Panc1 (cell line): ENCODE results near the gene ARHGAP8. TPM values are rescaled to one million over a fixed set of nuclear protein-coding genes. Genes with fewer than 3 reads are reported as not detected.

ENCODE experiments used
- ATAC-seq: fragments of 200-7000 bp; cut with Tn5 transposase; 2 replicates; pipeline ENCODE4 v1.9.1; 2020; ENCODE audit warnings: mild to moderate bottlenecking, moderate library complexity
- BruUV-seq: library from RNA; stranded (reverse); fragments of 400-500 nt; replicated peaks from 2 replicates; lab custom pipeline; 2021; lab: Mats Ljungman, UMichigan
- CTCF ChIA-PET: fragments of 300-600 bp; sonication (Branson Sonifier 250); formaldehyde crosslinking; loops from one replicate; lab custom pipeline; 2022; ENCODE audit warnings: antibody characterized with exemption; lab: Charles Lee
- POLR2A ChIA-PET: fragments of 300-600 bp; sonication (Branson Sonifier 250); formaldehyde crosslinking; loops from one replicate; lab custom pipeline; 2022; ENCODE audit warnings: antibody characterized with exemption; lab: Charles Lee
- DNase-seq: peaks from one replicate; pipeline ENCODE4 v3.0.0-alpha.2; 2010; ENCODE audit warnings: low read depth, low spot score
- H3K27ac ChIP-seq: 2 replicates; pipeline ENCODE4 v1.5.1; 2011; ENCODE audit warnings: mild to moderate bottlenecking, low read length, inconsistent platforms
- H3K27me3 ChIP-seq: fragments of 200-500 bp; sonication (Bioruptor generic); 2 replicates; pipeline ENCODE4 v1.6.0; 2014; ENCODE audit warnings: low read length, inconsistent platforms; ENCODE audit not compliant: control insufficient read depth, insufficient read depth
- H3K36me3 ChIP-seq: fragments of 200-500 bp; sonication (Bioruptor generic); 2 replicates; pipeline ENCODE4 v1.5.1; 2014; ENCODE audit warnings: inconsistent platforms, mild to moderate bottlenecking, low read length, moderate library complexity; ENCODE audit not compliant: control insufficient read depth, insufficient read depth
- H3K4me1 ChIP-seq: 2 replicates; pipeline ENCODE4 v1.5.1; 2011; ENCODE audit warnings: inconsistent platforms, mild to moderate bottlenecking, low read length, moderate library complexity; ENCODE audit not compliant: control insufficient read depth, insufficient read depth
- H3K4me3 ChIP-seq, 2 experiments: 2 replicates each; pipeline ENCODE4 v1.5.1; 2011 to 2012; ENCODE audit warnings: low read depth in 2 of 2, low read length in 2 of 2, mild to moderate bottlenecking in 2 of 2, inconsistent platforms in 1 of 2, moderate library complexity in 1 of 2
- H3K9me3 ChIP-seq: fragments of 200-500 bp; sonication (Bioruptor generic); 2 replicates; pipeline ENCODE4 v1.5.1; 2014; ENCODE audit warnings: low read depth, mild to moderate bottlenecking, inconsistent platforms, low read length, moderate library complexity; ENCODE audit not compliant: control insufficient read depth, insufficient read depth
- CTCF ChIP-seq: fragments of 450-650 bp; IDR thresholded peaks from 2 replicates; pipeline ENCODE4 v1.5.1; 2017; ENCODE audit warnings: mild to moderate bottlenecking
- POLR2AphosphoS5 ChIP-seq: IDR thresholded peaks from 2 replicates; pipeline ENCODE4 v1.6.1; 2012; ENCODE audit warnings: mild to moderate bottlenecking, low read depth, low read length, moderate library complexity
- REST ChIP-seq, 2 experiments: IDR thresholded peaks; 2 replicates each; pipeline ENCODE4 v1.6.1; 2011 to 2012; ENCODE audit warnings: low read depth in 2 of 2, control low read depth in 1 of 2, low read length in 1 of 2, mild to moderate bottlenecking in 1 of 2, moderate library complexity in 1 of 2; ENCODE audit not compliant: insufficient read depth in 1 of 2
- SIN3A ChIP-seq: IDR thresholded peaks from 2 replicates; pipeline ENCODE4 v1.6.1; 2012; ENCODE audit warnings: low read depth, mild to moderate bottlenecking, low read length, moderate library complexity, borderline replicate concordance; ENCODE audit not compliant: insufficient read depth
- TCF7L2 ChIP-seq: IDR thresholded peaks from 2 replicates; pipeline ENCODE4 v1.6.1; 2011; ENCODE audit warnings: mild to moderate bottlenecking, low read depth, low read length, inconsistent platforms
- in situ Hi-C: cut with HindIII; loops from 2 replicates; pipeline ENCODE4 v1.10.0; 2016; ENCODE audit warnings: low sequenced_read_pairs, low pct_unique_long_range_greater_than_20kb
- intact Hi-C: fragments of 100-400 bp; cut with micrococcal nuclease; formaldehyde crosslinking; loops from one replicate; pipeline ENCODE4 v1.10.0; 2022; ENCODE audit not compliant: unreplicated experiment
- total RNA-seq: library from RNA; stranded (reverse); gene quantifications from one replicate; pipeline ENCODE4 v1.2.1, GENCODE V29; 2021; ENCODE audit not compliant: unreplicated experiment

Gene ARHGAP8
- total RNA-seq, 1 experiment from 2014 or later, result 9.2 TPM

- POLR2A ChIA-PET, result no interaction called here
- no peaks in the 10 kb centered on the region for H3K27me3 ChIP-seq
- H3K4me3 ChIP-seq, result no peak overlapping the region
- ATAC-seq (no peak), DNase-seq (no peak)
- H3K9me3 ChIP-seq, result no peaks in the 10 kb centered on the region
- TF ChIP-seq POLR2AphosphoS5 (no peak), SIN3A (no peak), CTCF (no peak), TCF7L2 (no peak), REST (IDR thresholded peaks at IDR 0.05; ENCODE audit: insufficient read depth in 1 of 2, low read depth in 2 of 2, low read length in 1 of 2) (no peak)
- H3K36me3 ChIP-seq, result no peaks in the 10 kb centered on the region
- CTCF ChIA-PET, result no interaction called here
- in situ Hi-C loops, result no loop called here
- intact Hi-C loops, result no loop called here
- BruUV-seq, result no TSS peak
- no peaks in the 10 kb centered on the region for H3K4me1 ChIP-seq
- no peak overlapping the region for H3K27ac ChIP-seq
Measured at GRCh38 chr22:44793106-44793505, 40.7 kb downstream of the ARHGAP8 start.

- Histone ChIP-seq H3K9me3 (no peaks in the 10 kb centered on the region), H3K27ac (no peak overlapping the region), H3K36me3 (no peaks in the 10 kb centered on the region), H3K4me3 (no peak overlapping the region), H3K27me3 (no peaks in the 10 kb centered on the region), H3K4me1 (no peaks in the 10 kb centered on the region)
- no peak for DNase-seq
- BruUV-seq, result no TSS peak
- in situ Hi-C loops, result no loop called here
- CTCF ChIA-PET, result no interaction called here
- intact Hi-C loops, result no loop called here
- POLR2A ChIA-PET, result no interaction called here
- ATAC-seq, result no peak
- TF ChIP-seq POLR2AphosphoS5 (no peak), CTCF (no peak), SIN3A (no peak), TCF7L2 (no peak), REST (IDR thresholded peaks at IDR 0.05; ENCODE audit: insufficient read depth in 1 of 2, low read depth in 2 of 2, low read length in 1 of 2) (no peak)
Measured at GRCh38 chr22:44793506-44794172, 41.3 kb downstream of the ARHGAP8 start.
